GM12872 (cell line): Measurements from ENCODE around the gene TFRC.

Source experiments
- CTCF ChIP-seq: IDR thresholded peaks from 3 replicates; pipeline ENCODE4 v1.5.1; 2011; ENCODE audit warnings: low read depth, mild to moderate bottlenecking, low read length, moderate library complexity; ENCODE audit not compliant: insufficient read depth

Gene TFRC

GRCh38 chr3:196055683-196056270 is 26.1 kb downstream of the TFRC start:
- TF ChIP-seq CTCF, result no peak

GRCh38 chr3:196055240-196055639 is 26.6 kb downstream of the TFRC start:
- no peak for TF ChIP-seq CTCF

GRCh38 chr3:196054661-196055060 is 27.2 kb downstream of the TFRC start:
- TF ChIP-seq CTCF, result no peak

DNA sequence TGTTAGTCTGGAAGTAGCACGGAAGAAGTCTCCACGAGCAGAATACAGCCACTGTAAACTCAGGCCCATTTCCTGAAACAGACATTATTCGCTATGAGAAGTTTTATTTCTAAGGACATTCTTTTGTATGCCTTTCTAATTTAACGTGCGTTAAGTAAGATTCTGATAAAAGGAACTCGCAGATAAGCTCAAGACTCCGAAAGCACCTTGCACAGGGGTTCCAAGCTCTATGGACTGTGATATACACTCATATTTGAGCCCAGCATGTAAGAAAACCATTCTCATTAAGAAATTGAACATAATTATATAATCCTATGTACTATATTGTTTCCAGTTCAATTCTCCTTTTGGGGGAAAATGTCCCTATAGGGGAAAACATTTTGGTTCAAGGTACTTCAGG is 28.4 kb downstream of the TFRC start:
- no peak for TF ChIP-seq CTCF

DNA sequence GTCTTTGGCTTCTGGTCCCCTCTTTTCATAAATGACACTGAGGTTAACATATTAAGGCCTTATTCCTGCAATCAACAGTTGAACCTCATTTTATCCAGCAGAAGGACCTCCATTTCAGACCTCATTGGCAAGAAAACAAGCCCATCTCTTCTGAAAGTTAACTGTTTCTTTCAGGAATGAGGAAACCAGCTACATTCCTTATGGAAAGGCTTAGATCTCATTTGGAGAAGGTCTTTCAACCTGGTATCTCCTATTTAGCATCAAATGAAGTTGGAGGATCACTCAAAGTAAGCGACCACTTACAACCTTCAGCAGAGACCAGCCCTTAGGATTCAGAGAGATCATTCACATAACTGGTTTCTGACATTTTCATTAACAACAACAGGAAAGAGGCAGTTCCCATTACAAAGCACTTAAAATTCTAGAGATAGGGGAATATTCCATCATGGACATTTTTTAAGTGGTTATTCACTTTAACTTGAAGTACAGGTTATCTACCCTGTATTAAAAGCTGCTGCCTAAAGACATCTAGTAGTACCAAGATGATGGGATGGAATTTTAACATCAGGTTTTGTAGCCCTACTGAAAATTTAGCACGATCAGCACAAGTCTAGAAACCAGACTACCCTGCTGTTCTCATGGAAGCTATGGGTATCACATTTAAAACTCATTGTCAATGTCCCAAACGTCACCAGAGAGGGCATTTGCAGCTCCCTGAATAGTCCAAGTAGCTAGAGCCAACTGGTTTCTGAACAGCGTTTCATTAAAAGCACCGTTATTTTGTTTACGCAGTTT is 30.4 kb downstream of the TFRC start:
- no peak for TF ChIP-seq CTCF

GRCh38 chr3:196050597-196050996 is 31.3 kb downstream of the TFRC start:
- TF ChIP-seq CTCF, result no peak

GRCh38 chr3:196049653-196050052 is 32.2 kb downstream of the TFRC start:
- no peak for TF ChIP-seq CTCF
